Calu3 (cell line): Measurements from ENCODE around the gene UBN1. TPM values are rescaled to one million over a fixed set of nuclear protein-coding genes. Genes with fewer than 3 reads are reported as not detected.

Experiments used
- BruUV-seq: library from RNA; stranded (reverse); fragments of 400-500 nt; replicated peaks from 2 replicates; lab custom pipeline; 2021; lab: Mats Ljungman, UMichigan
- CTCF ChIA-PET: fragments of 300-600 bp; sonication (Branson Sonifier 250); formaldehyde crosslinking; loops from one replicate; lab custom pipeline; 2022; ENCODE audit warnings: antibody characterized with exemption; lab: Charles Lee
- DNase-seq: peaks from one replicate; pipeline ENCODE4 v3.0.0; 2022
- H3K27ac Mint-ChIP-seq: one replicate; pipeline ENCODE4 v1.8.0; 2022; ENCODE audit warnings: mixed read lengths; ENCODE audit not compliant: unreplicated experiment
- H3K27me3 Mint-ChIP-seq: one replicate; pipeline ENCODE4 v1.8.0; 2022; ENCODE audit warnings: mixed read lengths; ENCODE audit not compliant: unreplicated experiment
- H3K36me3 Mint-ChIP-seq: one replicate; pipeline ENCODE4 v1.8.0; 2022; ENCODE audit warnings: mild to moderate bottlenecking, moderate library complexity, mixed read lengths; ENCODE audit not compliant: insufficient read depth, unreplicated experiment
- H3K4me1 Mint-ChIP-seq: one replicate; pipeline ENCODE4 v1.8.0; 2022; ENCODE audit warnings: mild to moderate bottlenecking, low read depth, mixed read lengths; ENCODE audit not compliant: unreplicated experiment
- H3K4me3 Mint-ChIP-seq: one replicate; pipeline ENCODE4 v1.8.0; 2022; ENCODE audit warnings: mild to moderate bottlenecking, low read depth, moderate library complexity, mixed read lengths; ENCODE audit not compliant: unreplicated experiment
- H3K9me3 Mint-ChIP-seq: one replicate; pipeline ENCODE4 v1.8.0; 2022; ENCODE audit warnings: low read depth, mixed read lengths; ENCODE audit not compliant: unreplicated experiment
- CTCF ChIP-seq: fragments of 200-600 bp; IDR thresholded peaks from one replicate; pipeline ENCODE4 v1.8.0; 2022; ENCODE audit warnings: antibody characterized with exemption; ENCODE audit not compliant: unreplicated experiment
- intact Hi-C: fragments of 100-400 bp; cut with micrococcal nuclease; formaldehyde crosslinking; loops from one replicate; pipeline ENCODE4 v1.10.0; 2022; ENCODE audit not compliant: unreplicated experiment
- total RNA-seq: library from RNA; stranded (reverse); gene quantifications from 2 replicates; pipeline ENCODE4 v1.2.3, GENCODE V29; 2022

UBN1 gene
- total RNA-seq, 1 experiment from 2014 or later: 50.5 TPM

GRCh38 chr16:4913130-4913773 is 66.0 kb downstream of the UBN1 start:
- CTCF ChIA-PET: no interaction called here
- intact Hi-C loops: no loop called here
- Mint-ChIP-seq H3K36me3 (peaks cover 21% of the 10 kb centered on the region), H3K9me3 (no peaks in the 10 kb centered on the region), H3K4me3 (no peak overlapping the region), H3K4me1 (peaks cover 32% of the 10 kb centered on the region), H3K27ac (no peak overlapping the region), H3K27me3 (no peaks in the 10 kb centered on the region)
- DNase-seq: no peak
- TF ChIP-seq CTCF: no peak
- no TSS peak for BruUV-seq

GRCh38 chr16:4913774-4914525 is 66.7 kb downstream of the UBN1 start:
- no peak for DNase-seq
- CTCF ChIA-PET: no interaction called here
- Mint-ChIP-seq H3K27me3 (no peaks in the 10 kb centered on the region), H3K36me3 (peaks cover 27% of the 10 kb centered on the region), H3K4me1 (peaks cover 34% of the 10 kb centered on the region), H3K9me3 (no peaks in the 10 kb centered on the region), H3K4me3 (no peak overlapping the region), H3K27ac (no peak overlapping the region)
- intact Hi-C loops: no loop called here
- BruUV-seq: no TSS peak
- no peak for TF ChIP-seq CTCF

- TF ChIP-seq CTCF: no peak
- peak overlapping the region; percentile 23 for H3K27ac Mint-ChIP-seq
- H3K4me1 Mint-ChIP-seq: peaks cover 41% of the 10 kb centered on the region
- H3K4me3 Mint-ChIP-seq: no peak overlapping the region
- intact Hi-C loops: no loop called here
- no TSS peak for BruUV-seq
- no peaks in the 10 kb centered on the region for H3K27me3 Mint-ChIP-seq
- H3K9me3 Mint-ChIP-seq: no peaks in the 10 kb centered on the region
- H3K36me3 Mint-ChIP-seq: peaks cover 31% of the 10 kb centered on the region
- no peak for DNase-seq
- CTCF ChIA-PET: interaction anchor here (0.9 to 1.6 kb wide), 3 partner anchors 8 to 47 kb away, joined by 3 to 4 read pairs (median 3); partner anchors contain the start of gene PPL
These were observed 67.4 kb downstream of the UBN1 start for GRCh38 chr16:4914528-4915225.

- CTCF ChIA-PET: interaction anchor here (0.9 to 1.6 kb wide), 3 partner anchors 9 to 47 kb away, joined by 3 to 4 read pairs (median 3); partner anchors contain the start of gene PPL
These were observed 68.0 kb downstream of the UBN1 start for GRCh38 chr16:4915226-4915761.

More at GRCh38 chr16:4915226-4915761, 68.0 kb downstream of the UBN1 start:
- no peak for TF ChIP-seq CTCF
- peak overlapping the region; percentile 23 for H3K27ac Mint-ChIP-seq
- no peak overlapping the region for H3K4me3 Mint-ChIP-seq
- DNase-seq: no peak
- intact Hi-C loops: no loop called here
- no TSS peak for BruUV-seq
- H3K4me1 Mint-ChIP-seq: peaks cover 43% of the 10 kb centered on the region
- peaks cover 25% of the 10 kb centered on the region for H3K36me3 Mint-ChIP-seq
- no peaks in the 10 kb centered on the region for H3K9me3 Mint-ChIP-seq
- no peaks in the 10 kb centered on the region for H3K27me3 Mint-ChIP-seq
